ENCODE data around the gene PHF13. TPM values are rescaled to one million over a fixed set of nuclear protein-coding genes. Genes with fewer than 3 reads are reported as not detected.

Gene PHF13
- total RNA-seq, 6 donors from 2014 or later: 8.4 to 23.0 (median 9.8) TPM

GRCh38 chr1:6581561-6582305 lies 31.8 kb upstream of the PHF13 start:
- Histone ChIP-seq H3K36me3 (peaks cover 0 to 12% (median 0%) of the 10 kb centered on the region in 4 donors), H3K4me1 (peaks cover 31 to 55% (median 32%) of the 10 kb centered on the region in 4 donors), H3K4me3 (peak overlapping the region in 1 of 4 donors; percentile 81), H3K27me3 (no peaks in the 10 kb centered on the region), H3K27ac (peak overlapping the region; percentile 91 to 98 (median 94)), H3K9me3 (no peaks in the 10 kb centered on the region)
- DNase-seq: peak in 1 of 2 donors; percentile 81
- peak in 1 of 2 donors; percentile 3 for ATAC-seq (ENCODE audit: low FRiP score in 2 of 2)
- WGBS, 2 donors: 63 to 64% methylated on average over 10 of the region's 10 CpGs
- TF ChIP-seq CTCF (IDR thresholded peaks at IDR 0.05) (no peak), POLR2AphosphoS5 (IDR thresholded peaks at IDR 0.05) (no peak), EP300 (IDR thresholded peaks at IDR 0.05) (no peak), POLR2A (IDR thresholded peaks at IDR 0.05) (no peak)

GRCh38 chr1:6582370-6582769 lies 31.2 kb upstream of the PHF13 start:
- TF ChIP-seq EP300 (IDR thresholded peaks at IDR 0.05): no peak
- TF ChIP-seq POLR2A (IDR thresholded peaks at IDR 0.05): no peak
- no peak for TF ChIP-seq POLR2AphosphoS5 (IDR thresholded peaks at IDR 0.05)
- TF ChIP-seq CTCF (IDR thresholded peaks at IDR 0.05): no peak
- Histone ChIP-seq H3K4me1 (peaks cover 33 to 61% (median 37%) of the 10 kb centered on the region in 4 donors), H3K4me3 (no peak overlapping the region), H3K36me3 (peaks cover 0 to 18% (median 1%) of the 10 kb centered on the region in 4 donors), H3K27ac (peak overlapping the region in 3 of 4 donors; percentile 93 to 98 (median 96)), H3K27me3 (no peaks in the 10 kb centered on the region), H3K9me3 (no peaks in the 10 kb centered on the region)
- WGBS, 2 donors: 80 to 83% methylated on average over 1 of the region's 1 CpG
- no peak for ATAC-seq (ENCODE audit: low FRiP score in 2 of 2)
- DNase-seq: no peak

- DNase-seq (no peak), ATAC-seq (ENCODE audit: low FRiP score in 2 of 2) (no peak)
- WGBS, 2 donors: 81 to 86% methylated on average over 20 to 21 of the region's 21 CpGs
- H3K36me3 ChIP-seq: peaks cover 0 to 38% (median 19%) of the 10 kb centered on the region in 4 donors
- TF ChIP-seq POLR2AphosphoS5 (IDR thresholded peaks at IDR 0.05) (no peak), CTCF (IDR thresholded peaks at IDR 0.05) (peak in 1 of 6 experiments; percentile 23), EP300 (IDR thresholded peaks at IDR 0.05) (no peak)
- no peaks in the 10 kb centered on the region for H3K9me3 ChIP-seq
- no peak overlapping the region for H3K27ac ChIP-seq
- no peaks in the 10 kb centered on the region for H3K27me3 ChIP-seq
- no peak overlapping the region for H3K4me3 ChIP-seq
- H3K4me1 ChIP-seq: peaks cover 31 to 77% (median 45%) of the 10 kb centered on the region in 4 donors
Measured at GRCh38 chr1:6584126-6585080, 29.1 kb upstream of the PHF13 start.

GRCh38 chr1:6585081-6585722 lies 28.3 kb upstream of the PHF13 start:
- no peak overlapping the region for H3K4me3 ChIP-seq
- DNase-seq (no peak), ATAC-seq (ENCODE audit: low FRiP score in 2 of 2) (no peak)
- no peaks in the 10 kb centered on the region for H3K27me3 ChIP-seq
- TF ChIP-seq POLR2A (IDR thresholded peaks at IDR 0.05): no peak
- H3K36me3 ChIP-seq: peaks cover 0 to 46% (median 26%) of the 10 kb centered on the region in 4 donors
- WGBS, 2 donors: 90 to 91% methylated on average over 9 to 11 of the region's 12 CpGs
- no peaks in the 10 kb centered on the region for H3K9me3 ChIP-seq
- peaks cover 29 to 75% (median 44%) of the 10 kb centered on the region in 4 donors for H3K4me1 ChIP-seq
- H3K27ac ChIP-seq: peak overlapping the region in 1 of 4 donors; percentile 26
